Esophagus squamous epithelium (tissue), 4 donors: ENCODE measurements around the gene BACH1.

Source experiments
- CTCF ChIP-seq, 6 experiments: fragments of 450-650 bp in 4 of 6; fragments of 200-600 bp in 2 of 6; sonication (generic) in 2 of 6; IDR thresholded peaks; one replicate each; pipeline ENCODE4 v1.5.1; 2016 to 2019; ENCODE audit warnings: antibody characterized with exemption in 6 of 6, mild to moderate bottlenecking in 4 of 6, moderate library complexity in 4 of 6
- POLR2A ChIP-seq, 4 donors: fragments of 450-650 bp; IDR thresholded peaks; one replicate each; pipeline ENCODE4 v1.6.1; 2017; ENCODE audit warnings: antibody characterized with exemption in 4 of 4, mild to moderate bottlenecking in 4 of 4, moderate library complexity in 3 of 4

GRCh38 chr21:29385934-29386520 lies 87.3 kb downstream of the BACH1 start:
- no peak for TF ChIP-seq CTCF (IDR thresholded peaks at IDR 0.05)
- no peak for TF ChIP-seq POLR2A (IDR thresholded peaks at IDR 0.05)
